ENCODE measurements around the gene NKAP.
"Not testable (repeated sequence)": the region's sequence is repeated elsewhere in the genome, so short reads cannot be mapped to it uniquely, and the experiment has no call there.

Gene NKAP

GRCh38 chrX:119935215-119935874 lies 8.2 kb downstream of the NKAP start:
- no peak for DNase-seq

GRCh38 chrX:119922391-119922790 lies 21.2 kb downstream of the NKAP start:
- not testable (repeated sequence) for DNase-seq

GRCh38 chrX:119919835-119920585 lies 23.5 kb downstream of the NKAP start:
- no peak for DNase-seq

GRCh38 chrX:119917877-119918276 lies 25.7 kb downstream of the NKAP start:
- no peak for DNase-seq

GRCh38 chrX:119916310-119916709 lies 27.2 kb downstream of the NKAP start:
- DNase-seq, result no peak

- no peak for DNase-seq
Observed at GRCh38 chrX:119900976-119901375, 42.6 kb downstream of the NKAP start.

- DNase-seq, result no peak
Observed at GRCh38 chrX:119899125-119899524, 44.4 kb downstream of the NKAP start.

GRCh38 chrX:119895843-119896326 lies 47.7 kb downstream of the NKAP start, which contains the start of gene AKAP14:
TSS of gene AKAP14 (plus strand) at chrX:119895893. CDS start at chrX:119903224, 7,331 bp downstream.
- DNase-seq, result peak; percentile 75

- DNase-seq, result not testable (repeated sequence)
Observed at GRCh38 chrX:119891961-119892692, 51.4 kb downstream of the NKAP start.

GRCh38 chrX:119890626-119891025 lies 52.9 kb downstream of the NKAP start:
- DNase-seq, result not testable (repeated sequence)

- DNase-seq, result peak; percentile 88
Observed at GRCh38 chrX:119887721-119888425, 55.7 kb downstream of the NKAP start.

GRCh38 chrX:119885554-119886428 lies 57.8 kb downstream of the NKAP start:
- DNase-seq, result peak; percentile 10

GRCh38 chrX:119880552-119881437 lies 62.8 kb downstream of the NKAP start:
- DNase-seq, result peak; percentile 81

- DNase-seq, result no peak
Observed at GRCh38 chrX:119880076-119880475, 63.5 kb downstream of the NKAP start.

- no peak for DNase-seq
Observed at GRCh38 chrX:119878740-119879139, 64.8 kb downstream of the NKAP start.

GRCh38 chrX:119871599-119872395 lies 71.8 kb downstream of the NKAP start, which contains the start of the genes NDUFA1 and RNF113A:
TSS of gene NDUFA1 (plus strand) at chrX:119871832. CDS start at chrX:119871912, 80 bp downstream.
TSS of gene RNF113A (minus strand) at chrX:119871733. CDS start at chrX:119871613, 120 bp downstream.
- DNase-seq, result peak; percentile 93

GRCh38 chrX:119871245-119871598 lies 72.3 kb downstream of the NKAP start:
- peak; percentile 65 for DNase-seq

Data from NCI-H82 (cell line).